Ectodermal cell (in vitro differentiated cells): ENCODE measurements around the gene MAVS.
"Not testable (repeated sequence)": the region's sequence is repeated elsewhere in the genome, so short reads cannot be mapped to it uniquely, and the experiment has no call there.

Experiments
- H3K27ac ChIP-seq: 2 replicates; pipeline ENCODE4 v1.7.0; 2013; ENCODE audit warnings: mild to moderate bottlenecking, low read depth, low read length; ENCODE audit not compliant: insufficient read depth, poor library complexity, severe bottlenecking
- H3K27me3 ChIP-seq: 2 replicates; pipeline ENCODE4 v1.7.0; 2013; ENCODE audit warnings: mild to moderate bottlenecking, low read length; ENCODE audit not compliant: insufficient read depth, control insufficient read depth, poor library complexity, severe bottlenecking
- H3K36me3 ChIP-seq: one replicate; pipeline ENCODE4 v1.7.0; 2013; ENCODE audit warnings: low read length; ENCODE audit not compliant: control insufficient read depth, insufficient read depth
- H3K4me1 ChIP-seq: one replicate; pipeline ENCODE4 v1.7.0; 2013; ENCODE audit warnings: low read length; ENCODE audit not compliant: control insufficient read depth, insufficient read depth
- H3K4me3 ChIP-seq: 2 replicates; pipeline ENCODE4 v1.7.0; 2013; ENCODE audit warnings: low read depth, low read length, control low read depth; ENCODE audit not compliant: insufficient read depth
- H3K9me3 ChIP-seq: 2 replicates; pipeline ENCODE4 v1.7.0; 2013; ENCODE audit warnings: mild to moderate bottlenecking, low read length, moderate library complexity; ENCODE audit not compliant: control insufficient read depth
- WGBS, 2 experiments: methylation state at CpG; one replicate each; pipeline ENCODE4 v1.1.7; 2013; ENCODE audit warnings: missing lambda C conversion rate in 2 of 2; 5-methylcytosine and 5-hydroxymethylcytosine counted together

MAVS gene

DNA sequence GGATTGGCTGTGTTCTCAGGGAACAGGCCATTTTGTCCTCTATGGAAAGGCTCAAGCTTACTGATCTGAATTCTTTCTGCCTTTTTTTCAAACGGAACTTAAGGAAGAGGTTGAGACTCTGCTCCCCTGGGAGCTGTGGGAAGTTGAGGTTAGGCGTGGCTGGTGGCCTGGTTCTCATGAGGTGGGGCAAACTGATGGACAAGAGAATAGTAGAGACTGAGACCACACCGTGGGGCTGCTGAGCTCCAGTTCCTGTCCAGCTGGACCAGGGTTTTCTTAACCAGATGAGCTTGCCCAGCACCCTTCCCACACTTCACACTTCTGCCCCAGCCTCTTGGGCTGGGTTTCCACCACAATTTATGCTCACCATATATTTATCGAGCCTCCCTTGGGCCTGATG, 20.2 kb upstream of the MAVS start:
- no peaks in the 10 kb centered on the region for H3K9me3 ChIP-seq
- no peak overlapping the region for H3K4me3 ChIP-seq
- no peaks in the 10 kb centered on the region for H3K4me1 ChIP-seq
- no peaks in the 10 kb centered on the region for H3K27me3 ChIP-seq
- WGBS, 2 experiments, result 93 to 94% methylated on average over 4 of the region's 4 CpGs
- H3K36me3 ChIP-seq, result no peaks in the 10 kb centered on the region
- H3K27ac ChIP-seq, result no peak overlapping the region

GRCh38 chr20:3828798-3829197, 17.8 kb upstream of the MAVS start:
- H3K27ac ChIP-seq, result no peak overlapping the region
- 87 to 91% methylated on average over 3 of the region's 3 CpGs for WGBS, 2 experiments
- no peaks in the 10 kb centered on the region for H3K27me3 ChIP-seq

DNA sequence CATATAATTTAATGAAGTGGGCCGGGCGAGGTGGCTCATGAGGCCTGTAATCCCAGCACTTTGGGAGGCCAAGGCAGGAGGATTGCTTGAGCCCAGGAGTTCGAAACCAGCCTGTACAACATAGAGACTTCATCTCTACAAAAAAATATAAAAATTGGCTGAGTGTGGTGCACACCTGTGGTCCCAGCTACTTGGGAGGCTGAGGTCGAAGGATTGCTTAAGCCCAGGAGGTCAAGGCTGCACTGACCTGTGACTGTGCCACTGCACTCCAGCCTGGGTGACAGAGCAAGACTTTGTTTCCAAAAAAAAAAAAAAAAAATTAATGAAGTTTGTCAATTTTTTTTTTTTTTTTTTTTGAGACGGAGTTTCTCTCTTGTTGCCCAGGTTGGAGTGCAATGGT, 16.7 kb upstream of the MAVS start:
- not testable (repeated sequence) for H3K27ac ChIP-seq, H3K4me1 ChIP-seq, H3K27me3 ChIP-seq, H3K9me3 ChIP-seq, H3K36me3 ChIP-seq, H3K4me3 ChIP-seq
- 94 to 98% methylated on average over 5 of the region's 5 CpGs for WGBS, 2 experiments

More at GRCh38 chr20:3828798-3829197, 17.8 kb upstream of the MAVS start:
- Histone ChIP-seq H3K9me3 (no peaks in the 10 kb centered on the region), H3K4me3 (no peak overlapping the region), H3K36me3 (no peaks in the 10 kb centered on the region), H3K4me1 (no peaks in the 10 kb centered on the region)

DNA sequence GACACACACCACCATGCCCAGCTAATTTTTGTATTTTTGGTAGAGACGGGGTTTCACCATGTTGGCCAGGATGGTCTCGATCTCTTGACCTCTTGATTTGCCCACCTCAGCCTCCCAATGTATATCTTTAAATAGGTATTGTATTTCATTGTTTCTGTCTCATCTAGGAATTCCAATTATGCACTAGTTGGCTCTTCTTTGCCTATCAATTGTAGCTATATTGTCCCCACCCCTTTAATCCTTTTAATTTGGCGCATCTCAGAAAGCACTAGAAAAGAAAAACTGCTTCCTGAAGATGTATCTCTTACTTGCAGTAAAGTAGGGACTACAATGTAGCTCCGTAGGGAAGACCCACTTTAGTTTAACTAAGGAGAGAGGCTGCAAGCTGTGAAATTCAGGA, 10.5 kb upstream of the MAVS start:
- Histone ChIP-seq H3K36me3 (no peaks in the 10 kb centered on the region), H3K4me3 (no peak overlapping the region), H3K9me3 (no peaks in the 10 kb centered on the region), H3K27ac (no peak overlapping the region), H3K4me1 (no peaks in the 10 kb centered on the region), H3K27me3 (no peaks in the 10 kb centered on the region)
- 86 to 96% methylated on average over 2 to 4 of the region's 4 CpGs for WGBS, 2 experiments

GRCh38 chr20:3839328-3839727, 7.3 kb upstream of the MAVS start:
- WGBS, 2 experiments, result 80 to 81% methylated on average over 2 to 3 of the region's 3 CpGs

DNA sequence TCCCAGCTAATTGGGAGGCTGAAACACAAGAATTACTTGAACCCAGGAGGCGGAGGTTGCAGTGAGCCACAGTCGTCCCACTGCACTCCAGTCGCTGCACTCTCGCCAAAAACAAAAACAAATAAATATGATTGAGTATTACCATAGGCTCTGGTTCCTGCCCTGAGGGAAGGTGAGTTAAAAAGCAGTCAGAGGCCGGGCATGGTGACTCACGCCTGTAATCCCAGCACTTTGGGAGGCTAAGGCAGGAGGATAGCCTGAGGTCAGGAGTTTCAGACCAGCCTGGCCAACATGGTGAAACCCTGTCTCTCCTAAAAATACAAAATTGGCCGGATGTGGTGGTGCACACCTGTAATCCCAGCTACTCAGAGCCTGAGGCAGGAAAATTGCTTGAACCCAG, 6.4 kb upstream of the MAVS start:
- H3K4me3 ChIP-seq, H3K27me3 ChIP-seq, H3K27ac ChIP-seq, H3K4me1 ChIP-seq, H3K36me3 ChIP-seq, H3K9me3 ChIP-seq: not testable (repeated sequence)
- WGBS, 2 experiments, result 94% methylated on average over 7 of the region's 7 CpGs

More at GRCh38 chr20:3839328-3839727, 7.3 kb upstream of the MAVS start:
- Histone ChIP-seq H3K36me3 (no peaks in the 10 kb centered on the region), H3K4me3 (no peak overlapping the region), H3K9me3 (no peaks in the 10 kb centered on the region), H3K27ac (no peak overlapping the region), H3K4me1 (no peaks in the 10 kb centered on the region), H3K27me3 (no peaks in the 10 kb centered on the region)

DNA sequence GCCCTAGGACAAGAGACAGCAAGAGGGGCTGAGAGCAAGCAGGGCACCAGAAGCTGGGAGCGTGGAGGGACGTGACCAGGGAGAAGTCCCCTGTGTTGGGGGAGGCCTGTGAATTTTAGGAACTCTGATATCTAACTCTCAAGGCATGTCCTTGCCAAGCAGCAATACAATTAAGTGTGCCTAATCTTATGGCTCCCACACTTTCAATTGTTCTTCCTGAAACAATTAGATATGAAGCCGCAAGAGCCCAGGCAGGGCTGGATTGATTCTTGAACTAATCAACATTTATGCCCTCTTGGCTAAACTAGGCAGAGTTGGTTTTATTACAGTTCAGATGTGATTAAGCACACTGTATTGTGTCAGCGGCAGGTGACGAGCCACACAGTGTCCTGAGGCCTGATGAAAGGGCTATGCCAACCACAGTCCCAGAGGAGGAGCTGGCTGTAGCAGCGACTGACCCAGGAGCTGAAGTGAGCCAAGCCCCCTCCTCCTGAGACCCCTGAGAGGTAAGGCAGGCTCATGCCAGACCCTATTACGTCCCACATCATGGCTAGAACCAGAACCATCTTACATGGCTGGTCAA, 4.2 kb upstream of the MAVS start:
- H3K9me3 ChIP-seq, result no peaks in the 10 kb centered on the region
- WGBS, 2 experiments, result 92 to 93% methylated on average over 7 of the region's 7 CpGs
- H3K27ac ChIP-seq, result no peak overlapping the region
- no peak overlapping the region for H3K4me3 ChIP-seq
- H3K4me1 ChIP-seq, result peaks cover under 1% of the 10 kb centered on the region
- H3K36me3 ChIP-seq, result no peaks in the 10 kb centered on the region
- no peaks in the 10 kb centered on the region for H3K27me3 ChIP-seq

DNA sequence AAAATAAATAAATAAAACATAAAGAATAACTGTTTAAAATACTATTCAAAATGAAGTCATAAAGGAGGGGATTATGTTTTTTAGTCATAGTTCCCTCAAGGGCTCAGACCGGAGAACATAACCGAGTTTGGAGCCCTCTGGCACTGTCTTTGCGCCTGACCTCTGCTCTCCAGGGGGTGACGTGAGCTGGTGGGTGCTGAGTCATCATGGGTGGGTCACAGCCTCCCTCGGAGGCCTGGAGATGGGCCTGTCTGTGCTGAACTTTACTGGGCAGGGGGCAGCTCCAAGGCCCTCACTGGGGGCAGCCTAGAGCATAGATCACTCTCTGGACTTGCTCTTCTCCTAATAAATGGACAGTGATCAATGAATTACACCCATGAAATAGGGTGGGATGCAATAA, 3.1 kb upstream of the MAVS start:
- Histone ChIP-seq H3K36me3 (no peaks in the 10 kb centered on the region), H3K27ac (no peak overlapping the region), H3K27me3 (no peaks in the 10 kb centered on the region), H3K4me1 (peaks cover 4% of the 10 kb centered on the region), H3K4me3 (no peak overlapping the region), H3K9me3 (no peaks in the 10 kb centered on the region)
- WGBS, 2 experiments, result 83 to 85% methylated on average over 5 of the region's 5 CpGs

GRCh38 chr20:3843990-3844619, 2.5 kb upstream of the MAVS start:
- H3K4me3 ChIP-seq, H3K27ac ChIP-seq, H3K4me1 ChIP-seq, H3K27me3 ChIP-seq, H3K36me3 ChIP-seq, H3K9me3 ChIP-seq: not testable (repeated sequence)
- WGBS, 2 experiments, result 92 to 93% methylated on average over 9 of the region's 9 CpGs

DNA sequence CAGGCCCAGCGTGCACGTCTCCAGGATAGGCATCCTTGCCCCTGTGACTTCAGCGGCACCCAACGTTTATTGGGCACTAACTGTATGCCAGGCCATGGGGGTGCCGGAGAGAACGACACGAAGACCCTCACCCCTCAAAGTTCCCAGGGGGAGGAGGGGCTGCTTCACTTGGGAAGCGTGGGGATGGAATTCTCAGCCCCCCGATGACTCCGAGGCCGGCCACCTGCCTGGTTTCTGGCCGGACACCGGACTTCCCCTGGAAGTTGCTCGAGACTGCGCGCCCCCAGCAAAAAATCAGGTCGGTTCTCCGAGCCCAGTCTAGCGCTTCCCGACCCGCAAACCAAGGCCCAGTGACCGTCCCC, 275 bp upstream of the MAVS start:
- peak overlapping the region; percentile 72 for H3K4me3 ChIP-seq
- H3K27me3 ChIP-seq, result no peaks in the 10 kb centered on the region
- peaks cover 4% of the 10 kb centered on the region for H3K4me1 ChIP-seq
- H3K36me3 ChIP-seq, result no peaks in the 10 kb centered on the region
- H3K27ac ChIP-seq, result no peak overlapping the region
- no peaks in the 10 kb centered on the region for H3K9me3 ChIP-seq
- 1 to 2% methylated on average over 22 of the region's 22 CpGs for WGBS, 2 experiments
